ENCODE data around the gene CRLF3.
"Not testable (repeated sequence)": the region's sequence is repeated elsewhere in the genome, so short reads cannot be mapped to it uniquely, and the experiment has no call there.

Gene CRLF3

GRCh38 chr17:30832438-30833124 is 8.1 kb upstream of the CRLF3 start:
- Histone ChIP-seq H3K9me3 (replicated peaks in 1 of 11) (no peaks in the 10 kb centered on the region), H3K27ac (peak overlapping the region; percentile 36 to 96 (median 90); a peak in 21 of 22 replicates), H3K4me3 (peak overlapping the region; percentile 80 to 98 (median 90)), H3K27me3 (no peaks in the 10 kb centered on the region), H3K4me1 (peaks cover 20 to 27% (median 22%) of the 10 kb centered on the region in 10 experiments), H3K9ac (peak overlapping the region; percentile 90 to 98 (median 94)), H4K20me1 (peaks cover 0 to 11% (median 0%) of the 10 kb centered on the region in 11 experiments; a peak in 1 of 22 replicates), H3K36me3 (peaks cover 0 to 42% (median 34%) of the 10 kb centered on the region in 11 experiments; a peak in 20 of 22 replicates), H3K4me2 (peak overlapping the region; percentile 70 to 96 (median 86))
- no peak for TF ChIP-seq Cebpa-rat (IDR thresholded peaks at IDR 0.05)

DNA sequence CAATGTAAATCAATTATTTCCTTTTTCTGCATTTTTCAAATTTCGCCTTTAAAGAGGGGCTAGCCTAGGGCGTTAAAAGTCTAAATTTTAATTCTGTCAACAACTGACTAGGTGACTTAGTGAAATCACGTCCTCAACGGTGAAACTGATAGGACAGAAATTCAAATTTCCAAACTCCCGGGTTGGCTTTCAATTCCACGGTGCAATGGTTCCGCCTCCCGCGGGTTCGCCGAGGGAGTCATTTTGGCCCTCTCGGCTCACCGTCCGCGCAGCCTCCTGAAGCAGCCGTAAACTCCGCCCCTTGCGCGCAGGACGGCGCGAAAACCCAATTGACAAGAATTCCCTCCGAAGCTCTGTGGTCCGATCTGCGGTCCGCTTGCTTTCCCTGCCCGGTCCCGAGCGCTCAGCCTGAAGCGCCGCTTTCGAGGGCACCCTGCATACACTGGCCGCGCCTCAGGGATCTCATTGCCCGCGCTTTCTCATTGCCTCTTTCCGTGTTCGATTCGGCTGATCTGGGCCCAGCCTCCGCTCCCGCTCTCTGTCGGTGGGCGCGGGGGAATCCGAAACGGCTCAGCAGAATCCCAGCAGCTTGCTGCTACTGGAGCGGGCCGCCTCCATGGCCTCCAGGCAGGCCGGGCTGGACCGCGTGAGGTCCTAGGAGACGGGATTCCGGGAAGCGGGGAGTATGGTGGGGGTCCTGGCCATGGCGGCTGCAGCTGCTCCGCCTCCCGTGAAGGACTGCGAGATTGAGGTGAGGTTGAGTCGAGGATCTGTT is 7.4 kb upstream of the CRLF3 start, which contains the start of gene ATAD5:
ATAD5 (plus strand) TSS at position 304 of the 775 bp plus-strand sequence; CDS start at position 686, 382 bp downstream.
- Histone ChIP-seq H3K4me3 (peak within 1 kb of the TSS; percentile 80 to 98 (median 90)), H3K9ac (peak within 1 kb of the TSS; percentile 90 to 98 (median 94)), H3K36me3 (peaks cover 0 to 34% (median 27%) of the 10 kb centered on the region in 11 experiments; a peak in 20 of 22 replicates), H3K4me1 (peaks cover 20 to 27% (median 22%) of the 10 kb centered on the region in 10 experiments), H3K27ac (peak within 1 kb of the TSS; percentile 36 to 96 (median 90); a peak in 21 of 22 replicates), H3K9me3 (replicated peaks in 1 of 11) (no peaks in the 10 kb centered on the region), H3K4me2 (peak within 1 kb of the TSS; percentile 70 to 96 (median 86)), H4K20me1 (peaks cover 0 to 11% (median 0%) of the 10 kb centered on the region in 11 experiments; a peak in 1 of 22 replicates), H3K27me3 (no peaks in the 10 kb centered on the region)
- TF ChIP-seq Cebpa-rat (IDR thresholded peaks at IDR 0.05): no peak

GRCh38 chr17:30831257-30831656 is 6.8 kb upstream of the CRLF3 start:
- Histone ChIP-seq H3K36me3 (peaks cover 0 to 28% (median 21%) of the 10 kb centered on the region in 11 experiments; a peak in 17 of 22 replicates), H3K9ac (peak overlapping the region; percentile 90 to 98 (median 94)), H3K4me1 (peaks cover 20 to 27% (median 22%) of the 10 kb centered on the region in 10 experiments), H3K4me3 (peak overlapping the region; percentile 80 to 98 (median 90)), H3K9me3 (replicated peaks in 1 of 11) (no peaks in the 10 kb centered on the region), H4K20me1 (peaks cover 0 to 11% (median 0%) of the 10 kb centered on the region in 11 experiments; a peak in 1 of 22 replicates), H3K4me2 (peak overlapping the region; percentile 70 to 93 (median 86)), H3K27me3 (no peaks in the 10 kb centered on the region), H3K27ac (peak overlapping the region in 10 of 11 experiments; percentile 29 to 96 (median 90); a peak in 21 of 22 replicates)
- no peak for TF ChIP-seq Cebpa-rat (IDR thresholded peaks at IDR 0.05)

GRCh38 chr17:30829022-30829421 is 4.5 kb upstream of the CRLF3 start:
- no peak overlapping the region for H3K27ac ChIP-seq
- no peaks in the 10 kb centered on the region for H3K9me3 ChIP-seq (replicated peaks in 1 of 11)
- H4K20me1 ChIP-seq: peaks cover 0 to 11% (median 0%) of the 10 kb centered on the region in 11 experiments; a peak in 1 of 22 replicates
- no peak for TF ChIP-seq Cebpa-rat (IDR thresholded peaks at IDR 0.05)
- peaks cover 0 to 6% (median under 1%) of the 10 kb centered on the region in 11 experiments; a peak in 7 of 22 replicates for H3K36me3 ChIP-seq
- H3K4me3 ChIP-seq: no peak overlapping the region
- H3K4me1 ChIP-seq: peaks cover 30 to 38% (median 33%) of the 10 kb centered on the region in 10 experiments
- no peak overlapping the region for H3K9ac ChIP-seq
- no peaks in the 10 kb centered on the region for H3K27me3 ChIP-seq
- H3K4me2 ChIP-seq: no peak overlapping the region

DNA sequence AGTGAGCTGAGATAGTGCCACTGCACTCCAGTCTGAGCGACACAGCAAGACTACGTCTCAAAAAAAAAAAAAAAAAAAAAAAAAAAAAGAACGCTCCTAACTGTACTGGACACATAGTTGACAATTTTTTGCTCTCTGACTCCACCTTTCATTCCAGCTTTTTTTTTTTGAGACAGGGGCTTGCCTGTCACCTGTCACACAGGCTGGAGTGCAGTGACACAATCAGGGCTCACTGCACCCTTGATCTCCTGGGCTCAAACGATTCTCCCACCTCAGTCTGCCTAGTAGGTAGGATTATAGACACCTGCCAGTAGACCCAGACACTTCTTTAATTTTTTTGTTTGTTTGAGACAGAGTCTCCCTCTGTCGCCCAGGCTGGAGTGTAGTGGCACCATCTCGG is 2.6 kb upstream of the CRLF3 start:
- H3K4me3 ChIP-seq: no peak overlapping the region
- no peak for TF ChIP-seq Cebpa-rat (IDR thresholded peaks at IDR 0.05)
- no peak overlapping the region for H3K4me2 ChIP-seq
- no peaks in the 10 kb centered on the region for H3K27me3 ChIP-seq
- peaks cover 21 to 38% (median 32%) of the 10 kb centered on the region in 10 experiments for H3K4me1 ChIP-seq
- no peak overlapping the region for H3K9ac ChIP-seq
- H3K9me3 ChIP-seq (replicated peaks in 1 of 11): no peaks in the 10 kb centered on the region
- H3K27ac ChIP-seq: no peak overlapping the region
- no peaks in the 10 kb centered on the region for H3K36me3 ChIP-seq
- H4K20me1 ChIP-seq: peaks cover 0 to 15% (median 1%) of the 10 kb centered on the region in 11 experiments; a peak in 9 of 22 replicates

GRCh38 chr17:30824002-30824355 is 513 bp downstream of the CRLF3 start:
- Histone ChIP-seq H3K4me1 (peaks cover 46 to 59% (median 55%) of the 10 kb centered on the region in 10 experiments), H3K27me3 (no peaks in the 10 kb centered on the region), H3K9ac (peak overlapping the region; percentile 88 to 95 (median 92)), H3K4me3 (peak overlapping the region; percentile 78 to 94 (median 85)), H3K27ac (peak overlapping the region; percentile 54 to 91 (median 88)), H3K36me3 (peaks cover 0 to 7% (median 5%) of the 10 kb centered on the region in 11 experiments; a peak in 14 of 22 replicates), H4K20me1 (peaks cover 0 to 44% (median 19%) of the 10 kb centered on the region in 11 experiments; a peak in 14 of 22 replicates), H3K4me2 (peak overlapping the region; percentile 77 to 95 (median 93)), H3K9me3 (replicated peaks in 1 of 11) (no peaks in the 10 kb centered on the region)
- TF ChIP-seq Cebpa-rat (IDR thresholded peaks at IDR 0.05): no peak

DNA sequence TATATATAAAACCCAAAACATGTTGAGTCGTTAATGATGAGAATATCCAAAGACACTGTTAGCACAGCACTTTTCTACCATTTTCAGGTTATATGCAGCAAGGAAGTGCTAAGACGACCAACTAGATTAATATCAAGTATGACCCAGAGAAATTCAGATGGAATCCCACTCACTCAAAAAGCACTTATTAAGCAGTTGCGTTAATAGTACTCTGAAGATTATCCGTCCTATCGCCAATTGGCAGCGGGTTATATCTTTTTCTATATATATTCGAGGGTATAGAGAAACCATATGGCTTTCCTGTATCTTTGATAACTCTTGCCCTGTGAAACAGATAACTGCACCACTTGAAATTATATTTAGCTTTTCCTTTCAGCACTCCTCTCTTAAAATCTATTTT is 1.1 kb downstream of the CRLF3 start:
- no peaks in the 10 kb centered on the region for H3K27me3 ChIP-seq
- H4K20me1 ChIP-seq: peaks cover 0 to 44% (median 19%) of the 10 kb centered on the region in 11 experiments; a peak in 14 of 22 replicates
- H3K9me3 ChIP-seq (replicated peaks in 1 of 11): no peaks in the 10 kb centered on the region
- H3K4me1 ChIP-seq: peaks cover 51 to 64% (median 61%) of the 10 kb centered on the region in 10 experiments
- peak overlapping the region; percentile 54 to 91 (median 88) for H3K27ac ChIP-seq
- H3K9ac ChIP-seq: peak overlapping the region; percentile 88 to 95 (median 92)
- peak overlapping the region; percentile 78 to 94 (median 85) for H3K4me3 ChIP-seq
- peaks cover 0 to 13% (median 10%) of the 10 kb centered on the region in 11 experiments; a peak in 14 of 22 replicates for H3K36me3 ChIP-seq
- peak overlapping the region; percentile 77 to 95 (median 93) for H3K4me2 ChIP-seq
- TF ChIP-seq Cebpa-rat (IDR thresholded peaks at IDR 0.05): no peak

GRCh38 chr17:30822919-30823318 is 1.6 kb downstream of the CRLF3 start:
- Histone ChIP-seq H3K4me1 (peaks cover 56 to 67% (median 63%) of the 10 kb centered on the region in 10 experiments), H3K36me3 (peaks cover 0 to 16% (median 10%) of the 10 kb centered on the region in 11 experiments; a peak in 14 of 22 replicates), H3K27ac (peak overlapping the region; percentile 35 to 91 (median 88); a peak in 20 of 22 replicates), H3K4me3 (peak overlapping the region; percentile 78 to 94 (median 85)), H3K9ac (peak overlapping the region; percentile 88 to 95 (median 92); a peak in 21 of 22 replicates), H4K20me1 (peaks cover 0 to 47% (median 19%) of the 10 kb centered on the region in 11 experiments; a peak in 14 of 22 replicates), H3K4me2 (peak overlapping the region; percentile 77 to 95 (median 93))
- not testable (repeated sequence) for H3K9me3 ChIP-seq (replicated peaks in 1 of 11); H3K27me3 ChIP-seq
